HepG2 (cell line): ENCODE data around the gene DNAJC12. TPM values are rescaled to one million over a fixed set of nuclear protein-coding genes. Genes with fewer than 3 reads are reported as not detected.

Source experiments
- ASH2L ChIP-seq: fragments of 300-600, 200-600 bp; sonication (generic); IDR thresholded peaks from 2 replicates; pipeline ENCODE4 v1.7.0; 2017; ENCODE audit warnings: low read depth, mild to moderate bottlenecking, moderate library complexity, mixed read lengths, low read length; ENCODE audit not compliant: insufficient read length
- CEBPB ChIP-seq: IDR thresholded peaks from 2 replicates; pipeline ENCODE4 v1.6.1; 2011; ENCODE audit warnings: low read depth, low read length, improper control_type of control experiment, borderline replicate concordance
- FOXO1 ChIP-seq: sonication (generic); formaldehyde crosslinking; IDR thresholded peaks from 2 replicates; pipeline ENCODE4 v1.4.0; 2020; ENCODE audit warnings: missing genetic modification reagents
- GABPB1 ChIP-seq: IDR thresholded peaks from 2 replicates; pipeline ENCODE4 v1.6.1; 2016; ENCODE audit warnings: mild to moderate bottlenecking, missing genetic modification reagents, moderate library complexity, missing compliant biosample characterization
- MEIS2 ChIP-seq: sonication (generic); formaldehyde crosslinking; IDR thresholded peaks from 2 replicates; pipeline ENCODE4 v1.9.0; 2021; ENCODE audit warnings: mild to moderate bottlenecking, missing genetic modification reagents
- PAF1 ChIP-seq: IDR thresholded peaks from 2 replicates; pipeline ENCODE4 v1.6.1; 2016; ENCODE audit warnings: missing genetic modification reagents, missing compliant biosample characterization
- SRSF1 ChIP-seq: fragments of 200-400 bp; formaldehyde crosslinking; optimal IDR thresholded peaks from 2 replicates; pipeline ENCODE3; 2017; ENCODE audit warnings: mild to moderate bottlenecking, low read depth, low read length, moderate library complexity
- ZFP62 ChIP-seq: sonication (generic); formaldehyde crosslinking; IDR thresholded peaks from 2 replicates; pipeline ENCODE4 v1.4.0; 2020; ENCODE audit warnings: missing genetic modification reagents
- ZNF224 ChIP-seq: sonication (generic); formaldehyde crosslinking; IDR thresholded peaks from 2 replicates; pipeline ENCODE4 v1.5.0; 2020; ENCODE audit warnings: mild to moderate bottlenecking, missing genetic modification reagents
- ZNF383 ChIP-seq: sonication (generic); formaldehyde crosslinking; IDR thresholded peaks from 2 replicates; pipeline ENCODE4 v1.4.0; 2020; ENCODE audit warnings: missing genetic modification reagents, mild to moderate bottlenecking, borderline replicate concordance
- ZNF441 ChIP-seq: sonication (generic); formaldehyde crosslinking; IDR thresholded peaks from 2 replicates; pipeline ENCODE4 v1.7.0; 2021; ENCODE audit warnings: missing genetic modification reagents, borderline replicate concordance
- ZSCAN30 ChIP-seq: sonication (generic); formaldehyde crosslinking; IDR thresholded peaks from 2 replicates; pipeline ENCODE4 v1.5.0; 2020; ENCODE audit warnings: mild to moderate bottlenecking, missing genetic modification reagents
- polyA plus RNA-seq, 8 experiments: library from polyadenylated mRNA; depleted of rRNA in 3 of 8; stranded (reverse) in 7 of 8; unstranded in 1 of 8; fragments of >200 nt; fragmentation: Illumina TruSeq in 4 of 8; extraction: Trizol in 4 of 8; gene quantifications; 2 replicates each; pipeline versions ENCODE4 v1.2.1 to v1.2.3, GENCODE V29; 2011 to 2016; ENCODE audit warnings: low read depth in 4 of 8, missing spikeins in 1 of 8, mixed read lengths in 1 of 8; ENCODE audit not compliant: insufficient read depth in 1 of 8
- total RNA-seq, 5 experiments: library from RNA; depleted of rRNA; stranded (reverse); fragments of >200 nt; fragmentation: Illumina TruSeq; extraction: Trizol; gene quantifications; 2 replicates each; pipeline ENCODE4 v1.2.3, GENCODE V29; 2016; ENCODE audit warnings: low read depth in 1 of 5
- TF ChIP-seq, protein P1 (sequence below): IDR thresholded peaks from 2 replicates; pipeline ENCODE4 v1.6.1; 2016; ENCODE audit warnings: low read depth, control low read depth
- TF ChIP-seq, protein P2 (sequence below): sonication (generic); formaldehyde crosslinking; IDR thresholded peaks from 2 replicates; pipeline ENCODE4 v1.5.0; 2020; ENCODE audit warnings: mild to moderate bottlenecking, missing genetic modification reagents, borderline replicate concordance
- TF ChIP-seq, protein P3 (sequence below): sonication (generic); formaldehyde crosslinking; IDR thresholded peaks from 2 replicates; pipeline ENCODE4 v1.4.0; 2020; ENCODE audit warnings: missing genetic modification reagents
- TF ChIP-seq, protein P4 (sequence below): sonication (generic); formaldehyde crosslinking; IDR thresholded peaks from 2 replicates; pipeline ENCODE4 v1.4.0; 2020; ENCODE audit warnings: missing genetic modification reagents; ENCODE audit errors: not compliant biosample characterization
- TF ChIP-seq, protein P5 (sequence below): sonication (generic); formaldehyde crosslinking; IDR thresholded peaks from 2 replicates; pipeline ENCODE4 v1.8.1; 2023; ENCODE audit warnings: mild to moderate bottlenecking, inconsistent platforms, moderate library complexity, missing genetic modification reagents, borderline replicate concordance
- TF ChIP-seq, protein P6 (sequence below): sonication (generic); formaldehyde crosslinking; IDR thresholded peaks from 2 replicates; pipeline ENCODE4 v1.9.0; 2021; ENCODE audit warnings: missing genetic modification reagents, borderline replicate concordance
- TF ChIP-seq, protein P7 (sequence below): sonication (generic); formaldehyde crosslinking; IDR thresholded peaks from 2 replicates; pipeline ENCODE4 v1.4.0; 2020; ENCODE audit warnings: missing genetic modification reagents

DNAJC12 gene
- total and polyA plus RNA-seq, 2 of the 13 experiments (the other 11 are each of a cell fraction or from before 2014, with no cell fraction given): 11.6 to 43.9 TPM

DNA sequence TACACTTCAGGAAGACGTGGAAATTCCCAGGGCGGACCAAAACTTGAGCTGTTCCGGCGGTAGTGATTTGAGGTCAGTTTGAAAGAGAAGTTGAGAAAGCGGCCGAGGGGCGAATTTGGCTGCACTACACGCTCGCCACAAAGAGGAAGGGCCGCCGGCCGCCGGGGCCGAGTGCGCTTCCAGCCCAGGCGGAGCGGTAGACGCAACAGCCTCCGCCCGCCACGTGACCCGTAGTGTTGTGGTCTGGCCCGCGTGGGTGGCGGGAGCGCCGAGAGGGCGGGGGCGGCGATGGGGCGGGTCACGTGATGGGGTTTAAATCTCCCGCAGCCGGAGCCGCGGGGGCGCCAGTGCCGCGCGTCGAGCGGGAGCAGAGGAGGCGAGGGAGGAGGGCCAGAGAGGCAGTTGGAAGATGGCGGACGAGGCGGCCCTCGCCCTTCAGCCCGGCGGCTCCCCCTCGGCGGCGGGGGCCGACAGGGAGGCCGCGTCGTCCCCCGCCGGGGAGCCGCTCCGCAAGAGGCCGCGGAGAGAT lies 46.4 kb upstream of the DNAJC12 start, which contains the start of gene SIRT1 (continued):
- TF ChIP-seq PAF1 (no peak), ZNF383 (no peak), GABPB1 (peak; percentile 79), MEIS2 (CRISPR knock-in tag) (peak; percentile 59; the same call in 1 of the 2 replicates), ZSCAN30 (CRISPR knock-in tag) (peak; percentile 87; the same call in 1 of the 2 replicates), ZFP62 (CRISPR knock-in tag) (no peak), ASH2L (peak; percentile 66), SRSF1 (no peak), ZNF224 (CRISPR knock-in tag) (0 out of 2 replicates have a peak, but pooled peaks have one; percentile 77), ZNF441 (CRISPR knock-in tag) (peak; percentile 90), FOXO1 (peak; percentile 76), CEBPB (no peak; the same call in 1 of the 2 replicates)
- TF ChIP-seq, protein P1, sequence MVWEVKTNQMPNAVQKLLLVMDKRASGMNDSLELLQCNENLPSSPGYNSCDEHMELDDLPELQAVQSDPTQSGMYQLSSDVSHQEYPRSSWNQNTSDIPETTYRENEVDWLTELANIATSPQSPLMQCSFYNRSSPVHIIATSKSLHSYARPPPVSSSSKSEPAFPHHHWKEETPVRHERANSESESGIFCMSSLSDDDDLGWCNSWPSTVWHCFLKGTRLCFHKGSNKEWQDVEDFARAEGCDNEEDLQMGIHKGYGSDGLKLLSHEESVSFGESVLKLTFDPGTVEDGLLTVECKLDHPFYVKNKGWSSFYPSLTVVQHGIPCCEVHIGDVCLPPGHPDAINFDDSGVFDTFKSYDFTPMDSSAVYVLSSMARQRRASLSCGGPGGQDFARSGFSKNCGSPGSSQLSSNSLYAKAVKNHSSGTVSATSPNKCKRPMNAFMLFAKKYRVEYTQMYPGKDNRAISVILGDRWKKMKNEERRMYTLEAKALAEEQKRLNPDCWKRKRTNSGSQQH (CRISPR knock-in tag): peak; percentile 71; the same call in 1 of the 2 replicates
- TF ChIP-seq, protein P2, sequence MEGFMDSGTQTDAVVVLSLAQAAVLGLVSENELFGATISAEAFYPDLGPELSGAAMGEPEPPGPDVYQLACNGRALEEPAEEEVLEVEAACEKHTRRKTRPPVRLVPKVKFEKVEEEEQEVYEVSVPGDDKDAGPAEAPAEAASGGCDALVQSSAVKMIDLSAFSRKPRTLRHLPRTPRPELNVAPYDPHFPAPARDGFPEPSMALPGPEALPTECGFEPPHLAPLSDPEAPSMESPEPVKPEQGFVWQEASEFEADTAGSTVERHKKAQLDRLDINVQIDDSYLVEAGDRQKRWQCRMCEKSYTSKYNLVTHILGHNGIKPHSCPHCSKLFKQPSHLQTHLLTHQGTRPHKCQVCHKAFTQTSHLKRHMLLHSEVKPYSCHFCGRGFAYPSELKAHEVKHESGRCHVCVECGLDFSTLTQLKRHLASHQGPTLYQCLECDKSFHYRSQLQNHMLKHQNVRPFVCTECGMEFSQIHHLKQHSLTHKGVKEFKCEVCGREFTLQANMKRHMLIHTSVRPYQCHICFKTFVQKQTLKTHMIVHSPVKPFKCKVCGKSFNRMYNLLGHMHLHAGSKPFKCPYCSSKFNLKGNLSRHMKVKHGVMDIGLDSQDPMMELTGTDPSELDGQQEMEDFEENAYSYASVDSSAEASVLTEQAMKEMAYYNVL (CRISPR knock-in tag): peak; percentile 70; the same call in 1 of the 2 replicates
- TF ChIP-seq, protein P3, sequence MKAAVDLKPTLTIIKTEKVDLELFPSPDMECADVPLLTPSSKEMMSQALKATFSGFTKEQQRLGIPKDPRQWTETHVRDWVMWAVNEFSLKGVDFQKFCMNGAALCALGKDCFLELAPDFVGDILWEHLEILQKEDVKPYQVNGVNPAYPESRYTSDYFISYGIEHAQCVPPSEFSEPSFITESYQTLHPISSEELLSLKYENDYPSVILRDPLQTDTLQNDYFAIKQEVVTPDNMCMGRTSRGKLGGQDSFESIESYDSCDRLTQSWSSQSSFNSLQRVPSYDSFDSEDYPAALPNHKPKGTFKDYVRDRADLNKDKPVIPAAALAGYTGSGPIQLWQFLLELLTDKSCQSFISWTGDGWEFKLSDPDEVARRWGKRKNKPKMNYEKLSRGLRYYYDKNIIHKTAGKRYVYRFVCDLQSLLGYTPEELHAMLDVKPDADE (CRISPR knock-in tag): no peak
- TF ChIP-seq, protein P4, sequence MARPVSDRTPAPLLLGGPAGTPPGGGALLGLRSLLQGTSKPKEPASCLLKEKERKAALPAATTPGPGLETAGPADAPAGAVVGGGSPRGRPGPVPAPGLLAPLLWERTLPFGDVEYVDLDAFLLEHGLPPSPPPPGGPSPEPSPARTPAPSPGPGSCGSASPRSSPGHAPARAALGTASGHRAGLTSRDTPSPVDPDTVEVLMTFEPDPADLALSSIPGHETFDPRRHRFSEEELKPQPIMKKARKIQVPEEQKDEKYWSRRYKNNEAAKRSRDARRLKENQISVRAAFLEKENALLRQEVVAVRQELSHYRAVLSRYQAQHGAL (CRISPR knock-in tag): no peak
- TF ChIP-seq, protein P5, sequence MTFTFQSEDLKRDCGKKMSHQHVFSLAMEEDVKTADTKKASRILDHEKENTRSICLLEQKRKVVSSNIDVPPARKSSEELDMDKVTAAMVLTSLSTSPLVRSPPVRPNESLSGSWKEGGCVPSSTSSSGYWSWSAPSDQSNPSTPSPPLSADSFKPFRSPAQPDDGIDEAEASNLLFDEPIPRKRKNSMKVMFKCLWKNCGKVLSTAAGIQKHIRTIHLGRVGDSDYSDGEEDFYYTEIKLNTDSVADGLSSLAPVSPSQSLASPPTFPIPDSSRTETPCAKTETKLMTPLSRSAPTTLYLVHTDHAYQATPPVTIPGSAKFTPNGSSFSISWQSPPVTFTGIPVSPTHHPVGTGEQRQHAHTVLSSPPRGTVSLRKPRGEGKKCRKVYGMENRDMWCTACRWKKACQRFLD: no peak
- TF ChIP-seq, protein P6, sequence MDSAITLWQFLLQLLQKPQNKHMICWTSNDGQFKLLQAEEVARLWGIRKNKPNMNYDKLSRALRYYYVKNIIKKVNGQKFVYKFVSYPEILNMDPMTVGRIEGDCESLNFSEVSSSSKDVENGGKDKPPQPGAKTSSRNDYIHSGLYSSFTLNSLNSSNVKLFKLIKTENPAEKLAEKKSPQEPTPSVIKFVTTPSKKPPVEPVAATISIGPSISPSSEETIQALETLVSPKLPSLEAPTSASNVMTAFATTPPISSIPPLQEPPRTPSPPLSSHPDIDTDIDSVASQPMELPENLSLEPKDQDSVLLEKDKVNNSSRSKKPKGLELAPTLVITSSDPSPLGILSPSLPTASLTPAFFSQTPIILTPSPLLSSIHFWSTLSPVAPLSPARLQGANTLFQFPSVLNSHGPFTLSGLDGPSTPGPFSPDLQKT (CRISPR knock-in tag): no peak
- TF ChIP-seq, protein P7, sequence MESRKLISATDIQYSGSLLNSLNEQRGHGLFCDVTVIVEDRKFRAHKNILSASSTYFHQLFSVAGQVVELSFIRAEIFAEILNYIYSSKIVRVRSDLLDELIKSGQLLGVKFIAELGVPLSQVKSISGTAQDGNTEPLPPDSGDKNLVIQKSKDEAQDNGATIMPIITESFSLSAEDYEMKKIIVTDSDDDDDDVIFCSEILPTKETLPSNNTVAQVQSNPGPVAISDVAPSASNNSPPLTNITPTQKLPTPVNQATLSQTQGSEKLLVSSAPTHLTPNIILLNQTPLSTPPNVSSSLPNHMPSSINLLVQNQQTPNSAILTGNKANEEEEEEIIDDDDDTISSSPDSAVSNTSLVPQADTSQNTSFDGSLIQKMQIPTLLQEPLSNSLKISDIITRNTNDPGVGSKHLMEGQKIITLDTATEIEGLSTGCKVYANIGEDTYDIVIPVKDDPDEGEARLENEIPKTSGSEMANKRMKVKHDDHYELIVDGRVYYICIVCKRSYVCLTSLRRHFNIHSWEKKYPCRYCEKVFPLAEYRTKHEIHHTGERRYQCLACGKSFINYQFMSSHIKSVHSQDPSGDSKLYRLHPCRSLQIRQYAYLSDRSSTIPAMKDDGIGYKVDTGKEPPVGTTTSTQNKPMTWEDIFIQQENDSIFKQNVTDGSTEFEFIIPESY: peak; percentile 44; the same call in 1 of the 2 replicates
